Measurements from ENCODE around the gene TGFBR3L.

TGFBR3L gene

DNA sequence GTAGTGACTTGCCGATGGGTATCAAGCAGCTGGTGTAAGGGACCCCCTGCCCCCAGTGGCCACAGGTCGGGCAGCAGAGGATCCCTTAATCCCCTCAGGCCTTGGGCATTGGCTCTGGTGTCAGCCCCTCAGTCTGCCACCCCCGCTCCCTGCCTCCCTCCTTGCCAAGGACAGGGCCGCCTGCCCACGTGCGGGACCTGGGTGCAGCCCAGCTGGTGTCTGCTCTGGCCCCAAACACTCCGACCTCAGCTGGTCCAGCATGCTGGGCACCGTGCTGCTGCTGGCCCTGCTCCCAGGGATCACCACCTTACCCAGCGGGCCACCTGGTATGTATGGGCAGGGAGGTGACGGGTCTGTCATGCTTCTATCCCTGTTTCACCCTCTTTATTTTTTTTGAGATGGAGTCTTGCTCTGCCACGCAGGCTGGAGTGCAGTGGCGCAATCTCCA lies at the start of gene TGFBR3L:
TGFBR3L (plus strand) TSS at position 233 of the 448 bp plus-strand sequence.
- ATAC-seq: no peak
- TF ChIP-seq ZNF8 (CRISPR knock-in tag; IDR thresholded peaks at IDR 0.05): no peak
- TF ChIP-seq ISL1 (CRISPR knock-in tag; IDR thresholded peaks at IDR 0.05): no peak
- TF ChIP-seq, protein P1, sequence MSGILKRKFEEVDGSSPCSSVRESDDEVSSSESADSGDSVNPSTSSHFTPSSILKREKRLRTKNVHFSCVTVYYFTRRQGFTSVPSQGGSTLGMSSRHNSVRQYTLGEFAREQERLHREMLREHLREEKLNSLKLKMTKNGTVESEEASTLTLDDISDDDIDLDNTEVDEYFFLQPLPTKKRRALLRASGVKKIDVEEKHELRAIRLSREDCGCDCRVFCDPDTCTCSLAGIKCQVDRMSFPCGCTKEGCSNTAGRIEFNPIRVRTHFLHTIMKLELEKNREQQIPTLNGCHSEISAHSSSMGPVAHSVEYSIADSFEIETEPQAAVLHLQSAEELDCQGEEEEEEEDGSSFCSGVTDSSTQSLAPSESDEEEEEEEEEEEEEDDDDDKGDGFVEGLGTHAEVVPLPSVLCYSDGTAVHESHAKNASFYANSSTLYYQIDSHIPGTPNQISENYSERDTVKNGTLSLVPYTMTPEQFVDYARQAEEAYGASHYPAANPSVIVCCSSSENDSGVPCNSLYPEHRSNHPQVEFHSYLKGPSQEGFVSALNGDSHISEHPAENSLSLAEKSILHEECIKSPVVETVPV (CRISPR knock-in tag; IDR thresholded peaks at IDR 0.05): no peak
- TF ChIP-seq CSDC2 (CRISPR knock-in tag; IDR thresholded peaks at IDR 0.05): no peak
- no peak for TF ChIP-seq OSR1 (CRISPR knock-in tag; IDR thresholded peaks at IDR 0.05)
- TF ChIP-seq GLIS3 (CRISPR knock-in tag; IDR thresholded peaks at IDR 0.05): no peak
- no peak for TF ChIP-seq ZC3H10 (CRISPR knock-in tag; IDR thresholded peaks at IDR 0.05)
- TF ChIP-seq ZFP30 (CRISPR knock-in tag; IDR thresholded peaks at IDR 0.05): no peak
- TF ChIP-seq ZNF565 (CRISPR knock-in tag; conservative IDR thresholded peaks at IDR 0.05; ENCODE audit: low read depth): no peak

DNA sequence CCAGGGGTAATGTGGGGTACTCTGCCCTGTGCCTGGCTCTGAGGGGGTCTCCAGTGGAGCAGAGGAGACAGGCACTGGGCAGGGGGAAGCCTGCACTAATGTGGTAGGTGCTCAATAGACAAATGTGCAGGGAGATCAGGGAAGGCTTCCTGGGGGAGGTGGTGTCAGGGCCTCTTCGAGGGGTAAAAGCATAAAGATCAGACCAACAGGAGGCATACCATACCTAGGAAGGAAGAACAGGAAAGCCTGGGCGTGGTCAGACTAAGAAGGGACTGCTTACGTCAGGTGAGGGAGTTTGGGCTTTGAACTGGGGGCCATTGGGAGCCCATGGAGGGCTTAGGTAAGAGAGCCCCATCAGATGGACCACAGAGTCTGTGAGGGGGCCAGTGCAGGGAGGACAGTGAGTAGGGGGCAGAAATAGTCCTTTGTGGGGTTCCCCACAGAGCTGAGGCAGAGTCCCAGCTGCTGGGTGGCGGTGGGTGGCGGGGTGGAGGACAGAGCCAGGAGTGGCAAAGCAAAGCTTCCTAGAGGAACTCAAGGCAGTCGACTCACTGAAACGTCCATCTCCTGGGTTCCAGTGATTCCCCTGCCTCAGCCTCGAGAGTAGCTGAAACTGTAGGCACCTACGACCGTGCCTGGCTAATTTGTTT lies 49.2 kb upstream of the TGFBR3L start:
- no peak for TF ChIP-seq SNAI2 (CRISPR knock-in tag; IDR thresholded peaks at IDR 0.05)
- no peak for TF ChIP-seq ZNF565 (CRISPR knock-in tag; conservative IDR thresholded peaks at IDR 0.05; ENCODE audit: low read depth)
- no peak for TF ChIP-seq PPARA (CRISPR knock-in tag; IDR thresholded peaks at IDR 0.05; ENCODE audit: borderline replicate concordance)
- no peak for TF ChIP-seq ZNF70 (CRISPR knock-in tag; IDR thresholded peaks at IDR 0.05)
- TF ChIP-seq TOX (CRISPR knock-in tag; IDR thresholded peaks at IDR 0.05; ENCODE audit: borderline replicate concordance): no peak
- no peak for TF ChIP-seq TCF4 (CRISPR knock-in tag; IDR thresholded peaks at IDR 0.05; ENCODE audit: borderline replicate concordance)
- TF ChIP-seq, protein P1 (CRISPR knock-in tag; IDR thresholded peaks at IDR 0.05): no peak
- TF ChIP-seq, protein P2, sequence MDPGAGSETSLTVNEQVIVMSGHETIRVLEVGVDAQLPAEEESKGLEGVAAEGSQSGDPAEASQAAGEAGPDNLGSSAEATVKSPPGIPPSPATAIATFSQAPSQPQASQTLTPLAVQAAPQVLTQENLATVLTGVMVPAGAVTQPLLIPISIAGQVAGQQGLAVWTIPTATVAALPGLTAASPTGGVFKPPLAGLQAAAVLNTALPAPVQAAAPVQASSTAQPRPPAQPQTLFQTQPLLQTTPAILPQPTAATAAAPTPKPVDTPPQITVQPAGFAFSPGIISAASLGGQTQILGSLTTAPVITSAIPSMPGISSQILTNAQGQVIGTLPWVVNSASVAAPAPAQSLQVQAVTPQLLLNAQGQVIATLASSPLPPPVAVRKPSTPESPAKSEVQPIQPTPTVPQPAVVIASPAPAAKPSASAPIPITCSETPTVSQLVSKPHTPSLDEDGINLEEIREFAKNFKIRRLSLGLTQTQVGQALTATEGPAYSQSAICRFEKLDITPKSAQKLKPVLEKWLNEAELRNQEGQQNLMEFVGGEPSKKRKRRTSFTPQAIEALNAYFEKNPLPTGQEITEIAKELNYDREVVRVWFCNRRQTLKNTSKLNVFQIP (CRISPR knock-in tag; IDR thresholded peaks at IDR 0.05; ENCODE audit: borderline replicate concordance, low read depth): no peak
- TF ChIP-seq, protein P3, sequence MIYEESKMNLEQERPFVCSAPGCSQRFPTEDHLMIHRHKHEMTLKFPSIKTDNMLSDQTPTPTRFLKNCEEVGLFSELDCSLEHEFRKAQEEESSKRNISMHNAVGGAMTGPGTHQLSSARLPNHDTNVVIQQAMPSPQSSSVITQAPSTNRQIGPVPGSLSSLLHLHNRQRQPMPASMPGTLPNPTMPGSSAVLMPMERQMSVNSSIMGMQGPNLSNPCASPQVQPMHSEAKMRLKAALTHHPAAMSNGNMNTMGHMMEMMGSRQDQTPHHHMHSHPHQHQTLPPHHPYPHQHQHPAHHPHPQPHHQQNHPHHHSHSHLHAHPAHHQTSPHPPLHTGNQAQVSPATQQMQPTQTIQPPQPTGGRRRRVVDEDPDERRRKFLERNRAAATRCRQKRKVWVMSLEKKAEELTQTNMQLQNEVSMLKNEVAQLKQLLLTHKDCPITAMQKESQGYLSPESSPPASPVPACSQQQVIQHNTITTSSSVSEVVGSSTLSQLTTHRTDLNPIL (CRISPR knock-in tag; IDR thresholded peaks at IDR 0.05; ENCODE audit: low read depth): no peak
- no peak for TF ChIP-seq BACH2 (CRISPR knock-in tag; IDR thresholded peaks at IDR 0.05; ENCODE audit: borderline replicate concordance)
- TF ChIP-seq CSDC2 (CRISPR knock-in tag; IDR thresholded peaks at IDR 0.05): no peak
- no peak for TF ChIP-seq ESRRG (CRISPR knock-in tag; IDR thresholded peaks at IDR 0.05)
- TF ChIP-seq ZC3H10 (CRISPR knock-in tag; IDR thresholded peaks at IDR 0.05): no peak
- no peak for ATAC-seq

DNA sequence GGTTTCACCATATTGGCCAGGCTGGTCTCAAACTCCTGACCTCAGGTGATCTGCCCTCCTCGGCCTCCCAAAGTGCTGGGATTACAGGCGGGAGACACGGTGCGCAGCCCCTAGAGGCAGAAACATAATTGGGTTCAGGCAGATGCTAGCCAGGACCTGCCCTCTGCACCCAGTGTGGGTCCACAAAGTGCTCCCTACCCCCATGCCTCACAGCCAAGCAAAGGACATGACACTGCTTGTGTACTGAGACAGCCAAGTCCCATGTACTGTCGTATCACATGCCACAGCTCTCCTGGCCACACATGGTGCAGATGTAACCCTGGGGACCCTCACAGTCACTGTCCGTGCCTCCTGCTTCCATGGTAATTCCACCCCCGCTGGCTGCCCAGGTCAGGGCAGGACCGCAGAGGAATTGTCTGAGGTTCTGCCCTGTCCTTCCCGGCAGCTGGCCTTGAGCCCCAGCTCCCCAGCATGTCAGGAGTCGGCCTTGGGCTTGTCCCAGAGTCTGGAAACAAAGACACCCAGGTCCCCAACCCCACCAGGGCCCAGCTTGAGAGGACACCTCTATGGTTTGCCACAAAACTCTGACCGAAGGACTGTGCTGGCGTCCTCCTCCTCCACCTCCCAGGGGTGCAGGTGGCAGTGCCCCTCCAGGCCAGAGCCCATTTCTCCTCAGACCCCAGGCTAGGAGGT lies 48.1 kb upstream of the TGFBR3L start:
- TF ChIP-seq RARB (CRISPR knock-in tag; IDR thresholded peaks at IDR 0.05) (no peak), SNAI2 (CRISPR knock-in tag; IDR thresholded peaks at IDR 0.05) (no peak), ARNTL (CRISPR knock-in tag; IDR thresholded peaks at IDR 0.05; ENCODE audit: borderline replicate concordance, low read depth) (no peak), PPARA (CRISPR knock-in tag; IDR thresholded peaks at IDR 0.05; ENCODE audit: borderline replicate concordance) (no peak), ISL1 (CRISPR knock-in tag; IDR thresholded peaks at IDR 0.05) (no peak), OSR1 (CRISPR knock-in tag; IDR thresholded peaks at IDR 0.05) (no peak), BACH2 (CRISPR knock-in tag; IDR thresholded peaks at IDR 0.05; ENCODE audit: borderline replicate concordance) (no peak), ESRRG (CRISPR knock-in tag; IDR thresholded peaks at IDR 0.05) (no peak), ZFP3 (CRISPR knock-in tag; IDR thresholded peaks at IDR 0.05) (no peak), ZNF565 (CRISPR knock-in tag; conservative IDR thresholded peaks at IDR 0.05; ENCODE audit: low read depth) (no peak), ZNF8 (CRISPR knock-in tag; IDR thresholded peaks at IDR 0.05) (no peak)
- TF ChIP-seq, protein P1 (CRISPR knock-in tag; IDR thresholded peaks at IDR 0.05): no peak
- TF ChIP-seq, protein P4, sequence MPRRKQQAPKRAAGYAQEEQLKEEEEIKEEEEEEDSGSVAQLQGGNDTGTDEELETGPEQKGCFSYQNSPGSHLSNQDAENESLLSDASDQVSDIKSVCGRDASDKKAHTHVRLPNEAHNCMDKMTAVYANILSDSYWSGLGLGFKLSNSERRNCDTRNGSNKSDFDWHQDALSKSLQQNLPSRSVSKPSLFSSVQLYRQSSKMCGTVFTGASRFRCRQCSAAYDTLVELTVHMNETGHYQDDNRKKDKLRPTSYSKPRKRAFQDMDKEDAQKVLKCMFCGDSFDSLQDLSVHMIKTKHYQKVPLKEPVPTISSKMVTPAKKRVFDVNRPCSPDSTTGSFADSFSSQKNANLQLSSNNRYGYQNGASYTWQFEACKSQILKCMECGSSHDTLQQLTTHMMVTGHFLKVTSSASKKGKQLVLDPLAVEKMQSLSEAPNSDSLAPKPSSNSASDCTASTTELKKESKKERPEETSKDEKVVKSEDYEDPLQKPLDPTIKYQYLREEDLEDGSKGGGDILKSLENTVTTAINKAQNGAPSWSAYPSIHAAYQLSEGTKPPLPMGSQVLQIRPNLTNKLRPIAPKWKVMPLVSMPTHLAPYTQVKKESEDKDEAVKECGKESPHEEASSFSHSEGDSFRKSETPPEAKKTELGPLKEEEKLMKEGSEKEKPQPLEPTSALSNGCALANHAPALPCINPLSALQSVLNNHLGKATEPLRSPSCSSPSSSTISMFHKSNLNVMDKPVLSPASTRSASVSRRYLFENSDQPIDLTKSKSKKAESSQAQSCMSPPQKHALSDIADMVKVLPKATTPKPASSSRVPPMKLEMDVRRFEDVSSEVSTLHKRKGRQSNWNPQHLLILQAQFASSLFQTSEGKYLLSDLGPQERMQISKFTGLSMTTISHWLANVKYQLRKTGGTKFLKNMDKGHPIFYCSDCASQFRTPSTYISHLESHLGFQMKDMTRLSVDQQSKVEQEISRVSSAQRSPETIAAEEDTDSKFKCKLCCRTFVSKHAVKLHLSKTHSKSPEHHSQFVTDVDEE (CRISPR knock-in tag; IDR thresholded peaks at IDR 0.05): no peak
- TF ChIP-seq, protein P3 (CRISPR knock-in tag; IDR thresholded peaks at IDR 0.05; ENCODE audit: low read depth): no peak
- ATAC-seq: no peak

All from SK-N-SH treated with all-trans-retinoic acid at 6 μM for 48 hours (cell line).